MCF 10A (cell line): ENCODE data around the gene ECHDC1. TPM values are rescaled to one million over a fixed set of nuclear protein-coding genes. Genes with fewer than 3 reads are reported as not detected.

ENCODE experiments used
- BruUV-seq: library from RNA; stranded (reverse); fragments of 400-500 nt; replicated peaks from 2 replicates; lab custom pipeline; 2021; lab: Mats Ljungman, UMichigan
- CTCF ChIA-PET: fragments of 300-600 bp; sonication (Branson Sonifier 250); formaldehyde crosslinking; extraction: SDS; loops from one replicate; lab custom pipeline; 2021; ENCODE audit warnings: antibody characterized with exemption, inconsistent platforms; lab: Yijun Ruan, JAX
- POLR2A ChIA-PET: fragments of 300-600, 350-650 bp; sonication (Branson Sonifier 250); formaldehyde crosslinking; extraction: SDS; loops from one replicate; lab custom pipeline; 2020; ENCODE audit warnings: antibody characterized with exemption, inconsistent platforms; lab: Yijun Ruan, JAX
- DNase-seq: peaks from one replicate; pipeline ENCODE4 v3.0.0-alpha.2; 2018; ENCODE audit not compliant: unreplicated experiment
- H3K27ac Mint-ChIP-seq: one replicate; pipeline ENCODE4 v1.8.0; 2022; ENCODE audit warnings: mild to moderate bottlenecking, low read depth, mixed read lengths; ENCODE audit not compliant: unreplicated experiment
- H3K27me3 Mint-ChIP-seq: one replicate; pipeline ENCODE4 v1.8.0; 2022; ENCODE audit warnings: mixed read lengths; ENCODE audit not compliant: insufficient read depth, unreplicated experiment
- H3K36me3 Mint-ChIP-seq: one replicate; pipeline ENCODE4 v1.8.0; 2022; ENCODE audit warnings: mild to moderate bottlenecking, moderate library complexity, mixed read lengths; ENCODE audit not compliant: insufficient read depth, unreplicated experiment
- H3K4me1 Mint-ChIP-seq: one replicate; pipeline ENCODE4 v1.8.0; 2022; ENCODE audit warnings: mixed read lengths; ENCODE audit not compliant: insufficient read depth, unreplicated experiment
- H3K4me3 Mint-ChIP-seq: one replicate; pipeline ENCODE4 v1.8.0; 2022; ENCODE audit warnings: mild to moderate bottlenecking, moderate library complexity, mixed read lengths; ENCODE audit not compliant: unreplicated experiment
- H3K9me3 Mint-ChIP-seq: one replicate; pipeline ENCODE4 v1.8.0; 2022; ENCODE audit warnings: mixed read lengths; ENCODE audit not compliant: unreplicated experiment
- intact Hi-C: fragments of 100-400 bp; cut with micrococcal nuclease; formaldehyde crosslinking; loops from 2 replicates; pipeline ENCODE4 v1.14.1; 2022
- total RNA-seq: library from RNA; stranded (reverse); gene quantifications from 2 replicates; pipeline ENCODE4 v1.2.3, GENCODE V29; 2022
- TF ChIP-seq, protein P1 (sequence below): fragments of 200-600 bp; IDR thresholded peaks from one replicate; pipeline ENCODE4 v1.8.0; 2022; ENCODE audit warnings: antibody characterized with exemption, mild to moderate bottlenecking; ENCODE audit not compliant: unreplicated experiment

ECHDC1 gene
- total RNA-seq, 1 experiment from 2014 or later = 70.7 TPM

DNA sequence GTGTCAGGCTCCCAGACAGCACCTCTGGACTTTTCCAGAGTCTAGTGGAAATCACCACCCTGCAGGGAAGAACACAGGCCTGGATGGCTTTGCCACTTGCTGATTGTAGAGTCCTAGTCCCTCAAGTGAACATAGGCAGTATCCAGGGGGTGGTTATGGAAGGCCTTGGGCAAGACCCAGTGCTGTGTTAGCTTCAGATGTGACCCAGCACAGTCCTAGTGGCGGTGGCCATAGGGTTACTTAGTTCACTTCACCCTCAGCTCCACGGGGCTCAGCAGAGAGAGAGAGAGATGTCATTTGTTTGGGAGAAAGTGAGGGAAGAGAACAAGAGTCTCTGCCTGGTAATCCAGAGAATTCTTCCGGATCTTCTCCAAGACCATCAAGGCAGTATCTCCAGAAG lies 39.5 kb downstream of the ECHDC1 start:
- no peak for DNase-seq
- Mint-ChIP-seq H3K27me3 (no peaks in the 10 kb centered on the region), H3K4me3 (no peak overlapping the region), H3K27ac (peak overlapping the region; percentile 59), H3K36me3 (peaks cover 33% of the 10 kb centered on the region), H3K4me1 (peaks cover 13% of the 10 kb centered on the region), H3K9me3 (no peaks in the 10 kb centered on the region)
- BruUV-seq = no TSS peak
- intact Hi-C loops = loop anchor here (5.0 kb wide), 1 partner anchor 38 kb away; the partner anchor contains the start of gene ECHDC1
- POLR2A ChIA-PET = interaction anchor here (0.8 to 1.7 kb wide), 3 partner anchors 17 to 123 kb away, joined by 3 to 5 read pairs (median 3); no protein-coding TSS in a partner anchor
- CTCF ChIA-PET = interaction anchor here (0.6 to 3.2 kb wide), 26 partner anchors 10 to 450 kb away, joined by 3 to 46 read pairs (median 4); partner anchors contain the start of genes ECHDC1 and KIAA0408
- TF ChIP-seq, protein P1, sequence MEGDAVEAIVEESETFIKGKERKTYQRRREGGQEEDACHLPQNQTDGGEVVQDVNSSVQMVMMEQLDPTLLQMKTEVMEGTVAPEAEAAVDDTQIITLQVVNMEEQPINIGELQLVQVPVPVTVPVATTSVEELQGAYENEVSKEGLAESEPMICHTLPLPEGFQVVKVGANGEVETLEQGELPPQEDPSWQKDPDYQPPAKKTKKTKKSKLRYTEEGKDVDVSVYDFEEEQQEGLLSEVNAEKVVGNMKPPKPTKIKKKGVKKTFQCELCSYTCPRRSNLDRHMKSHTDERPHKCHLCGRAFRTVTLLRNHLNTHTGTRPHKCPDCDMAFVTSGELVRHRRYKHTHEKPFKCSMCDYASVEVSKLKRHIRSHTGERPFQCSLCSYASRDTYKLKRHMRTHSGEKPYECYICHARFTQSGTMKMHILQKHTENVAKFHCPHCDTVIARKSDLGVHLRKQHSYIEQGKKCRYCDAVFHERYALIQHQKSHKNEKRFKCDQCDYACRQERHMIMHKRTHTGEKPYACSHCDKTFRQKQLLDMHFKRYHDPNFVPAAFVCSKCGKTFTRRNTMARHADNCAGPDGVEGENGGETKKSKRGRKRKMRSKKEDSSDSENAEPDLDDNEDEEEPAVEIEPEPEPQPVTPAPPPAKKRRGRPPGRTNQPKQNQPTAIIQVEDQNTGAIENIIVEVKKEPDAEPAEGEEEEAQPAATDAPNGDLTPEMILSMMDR = no peak

DNA sequence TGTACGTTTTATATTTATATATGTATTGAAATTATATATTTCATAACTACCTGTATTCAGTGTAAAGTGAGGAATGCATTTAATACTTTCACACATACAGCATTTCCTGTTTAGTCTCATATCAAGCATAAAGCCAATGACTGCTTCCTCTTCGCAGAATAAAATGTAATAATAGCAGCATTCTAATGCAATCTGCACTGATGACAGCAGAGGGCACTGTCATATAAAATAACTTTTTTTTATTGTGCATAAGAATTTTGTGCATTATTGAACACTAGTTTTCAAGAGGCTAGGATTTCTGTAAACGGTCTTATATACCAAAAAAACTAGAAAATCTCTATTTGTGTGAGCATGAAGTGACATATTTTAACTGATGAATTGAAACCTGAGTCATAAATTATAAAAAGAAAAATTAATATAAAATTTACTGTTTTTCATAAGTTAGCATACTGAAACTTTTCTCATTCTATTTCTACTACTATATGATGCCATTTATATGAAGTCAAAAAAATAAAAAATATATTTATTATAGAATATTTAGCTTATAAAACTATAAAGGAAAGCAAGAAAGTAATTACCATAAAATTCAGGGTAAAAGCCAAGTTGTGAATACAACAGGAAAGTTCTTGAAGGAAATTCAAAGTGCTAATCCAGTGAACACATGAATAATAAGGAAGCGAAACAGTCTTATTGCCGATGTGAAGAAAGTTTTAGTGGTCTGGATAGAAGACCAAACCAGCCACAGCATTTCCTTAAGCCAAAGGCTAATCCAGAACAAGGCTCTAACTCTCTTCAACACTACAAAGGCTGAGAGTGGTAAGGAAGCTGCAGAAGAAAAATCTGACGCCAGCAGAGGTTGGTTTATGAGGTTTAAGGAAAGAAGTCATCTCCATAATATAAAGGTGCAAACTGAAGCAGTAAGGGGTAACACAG lies 40.4 kb downstream of the ECHDC1 start:
- intact Hi-C loops = loop anchor here (1.0 to 5.0 kb wide), 4 partner anchors 39 to 236 kb away; partner anchors contain the start of gene ECHDC1
- TF ChIP-seq, protein P1 = peak; percentile 65
- Mint-ChIP-seq H3K27me3 (no peaks in the 10 kb centered on the region), H3K36me3 (peaks cover 30% of the 10 kb centered on the region), H3K9me3 (no peaks in the 10 kb centered on the region), H3K4me1 (peaks cover 13% of the 10 kb centered on the region), H3K27ac (no peak overlapping the region), H3K4me3 (no peak overlapping the region)
- BruUV-seq = no TSS peak
- POLR2A ChIA-PET = interaction anchor here (0.8 to 1.7 kb wide), 2 partner anchors 18 to 39 kb away, joined by 3 to 5 read pairs; no protein-coding TSS in a partner anchor
- peak; percentile 55 for DNase-seq
- CTCF ChIA-PET = interaction anchor here (0.6 to 4.2 kb wide), 35 partner anchors 10 to 451 kb away, joined by 3 to 52 read pairs (median 4); partner anchors contain the start of genes ECHDC1 and KIAA0408

DNA sequence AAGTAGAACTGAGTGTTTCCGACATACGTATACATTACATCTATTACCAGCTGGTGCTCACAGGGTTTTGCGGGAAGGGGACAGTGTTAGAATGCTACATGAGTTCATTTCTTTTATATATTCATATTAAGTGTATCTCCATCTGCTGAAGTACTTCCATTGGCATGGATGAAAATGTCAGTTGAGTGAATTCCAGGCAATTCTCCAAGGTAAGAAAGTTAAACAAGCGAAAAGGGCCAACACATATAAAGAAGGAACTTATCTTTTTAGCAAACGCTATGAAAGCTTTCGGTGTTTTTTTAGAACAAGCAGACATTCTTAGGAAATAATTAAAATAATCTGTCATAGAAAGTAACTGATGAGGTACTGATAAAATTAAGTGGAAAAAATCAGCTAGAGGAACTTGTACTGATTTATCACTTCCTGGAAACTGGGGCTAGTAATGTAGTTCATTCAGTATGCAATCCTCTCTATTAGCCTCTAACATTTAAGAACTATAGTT lies 42.2 kb downstream of the ECHDC1 start:
- DNase-seq = no peak
- intact Hi-C loops = loop anchor here (5.0 kb wide), 1 partner anchor 41 kb away; the partner anchor contains the start of gene ECHDC1
- H3K4me3 Mint-ChIP-seq = no peak overlapping the region
- peaks cover 16% of the 10 kb centered on the region for H3K36me3 Mint-ChIP-seq
- TF ChIP-seq, protein P1 = no peak
- no peak overlapping the region for H3K27ac Mint-ChIP-seq
- ChIA-PET CTCF (interaction anchor here (0.5 to 4.2 kb wide), 19 partner anchors 10 to 1678 kb away, joined by 3 to 52 read pairs (median 3); partner anchors contain the start of gene RNF146), POLR2A (interaction anchor here (1.1 to 1.6 kb wide), 5 partner anchors 10 to 41 kb away, joined by 3 to 6 read pairs (median 3); partner anchors contain the start of gene RNF146)
- H3K9me3 Mint-ChIP-seq = no peaks in the 10 kb centered on the region
- H3K27me3 Mint-ChIP-seq = no peaks in the 10 kb centered on the region
- BruUV-seq = no TSS peak
- H3K4me1 Mint-ChIP-seq = peaks cover 13% of the 10 kb centered on the region
